ENCODE results near the gene PPM1H.

The PPM1H gene

DNA sequence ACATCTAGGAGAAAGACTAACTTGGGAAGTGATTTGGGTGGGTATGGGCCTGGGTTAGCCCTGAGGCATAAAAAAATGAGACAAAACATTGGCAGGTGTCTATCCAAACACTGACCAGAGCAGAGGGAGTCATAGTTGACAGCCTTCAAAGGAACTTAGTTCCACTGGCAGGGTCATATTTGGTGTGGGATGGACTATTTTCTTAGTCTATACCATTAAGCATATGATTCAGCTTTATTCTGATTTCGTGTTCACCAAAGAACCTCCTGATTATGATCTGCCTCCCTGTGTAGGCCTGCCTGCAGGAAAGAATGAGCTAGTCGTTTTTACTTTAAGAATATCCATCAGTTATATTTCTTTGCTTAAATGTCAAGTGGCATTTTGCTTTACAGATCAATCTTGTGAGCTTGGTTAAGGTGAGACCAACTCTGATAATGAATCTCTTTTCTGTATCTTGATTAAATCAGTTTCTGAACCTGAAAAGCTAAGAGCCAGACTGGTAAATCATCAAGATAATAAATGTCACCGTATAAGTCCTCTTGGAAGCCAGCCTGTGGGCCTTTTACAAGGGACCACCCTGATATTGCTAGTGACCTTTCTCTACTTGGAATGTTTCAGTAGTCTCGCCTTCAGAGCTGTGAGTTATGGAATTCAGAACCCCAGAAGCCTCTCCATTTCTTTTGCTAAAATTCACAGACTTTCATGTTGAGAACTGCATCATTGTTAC is 285.4 kb downstream of the PPM1H start:
- DNase-seq (ENCODE audit: low spot score in 2 of 2) (no peak), ATAC-seq (no peak)
- Mint-ChIP-seq H3K4me3 (no peak overlapping the region), H3K36me3 (no peaks in the 10 kb centered on the region), H3K27ac (no peak overlapping the region), H3K9me3 (no peaks in the 10 kb centered on the region), H3K4me1 (peaks cover 11% of the 10 kb centered on the region)

GRCh38 chr12:62647586-62647985 is 287.4 kb downstream of the PPM1H start:
- no peaks in the 10 kb centered on the region for H3K9me3 Mint-ChIP-seq
- no peaks in the 10 kb centered on the region for H3K36me3 Mint-ChIP-seq
- ATAC-seq (no peak), DNase-seq (ENCODE audit: low spot score in 2 of 2) (no peak)
- no peak overlapping the region for H3K4me3 Mint-ChIP-seq
- peaks cover 5% of the 10 kb centered on the region for H3K4me1 Mint-ChIP-seq
- H3K27ac Mint-ChIP-seq, result peak overlapping the region; percentile 6

GRCh38 chr12:62646566-62646965 is 288.4 kb downstream of the PPM1H start:
- H3K27ac Mint-ChIP-seq, result no peak overlapping the region
- peaks cover 12% of the 10 kb centered on the region for H3K4me1 Mint-ChIP-seq
- ATAC-seq (no peak), DNase-seq (ENCODE audit: low spot score in 2 of 2) (no peak)
- H3K36me3 Mint-ChIP-seq, result no peaks in the 10 kb centered on the region
- H3K4me3 Mint-ChIP-seq, result no peak overlapping the region
- H3K9me3 Mint-ChIP-seq, result no peaks in the 10 kb centered on the region

DNA sequence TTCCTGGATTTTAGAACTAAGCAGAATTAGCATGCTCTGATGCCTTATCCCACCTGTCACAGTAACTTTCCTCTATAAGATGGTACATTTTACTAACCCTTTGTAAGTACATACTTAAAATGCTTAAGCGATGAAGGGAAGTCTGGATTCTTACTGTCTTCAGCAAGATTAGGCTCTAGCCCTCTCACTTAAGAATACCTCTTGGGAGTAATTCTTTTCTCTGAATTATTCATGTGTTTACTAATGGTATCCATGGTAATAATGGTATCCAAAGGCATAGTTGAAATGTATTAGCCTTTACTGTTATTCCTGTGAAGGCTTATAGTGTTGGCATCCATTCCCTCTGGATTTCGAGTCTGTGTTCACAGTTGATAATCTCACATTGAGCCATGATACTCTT is 291.5 kb downstream of the PPM1H start:
- ATAC-seq (no peak), DNase-seq (ENCODE audit: low spot score in 2 of 2) (no peak)
- Mint-ChIP-seq H3K36me3 (no peaks in the 10 kb centered on the region), H3K4me3 (no peak overlapping the region), H3K4me1 (peaks cover 25% of the 10 kb centered on the region), H3K9me3 (no peaks in the 10 kb centered on the region), H3K27ac (no peak overlapping the region)

DNA sequence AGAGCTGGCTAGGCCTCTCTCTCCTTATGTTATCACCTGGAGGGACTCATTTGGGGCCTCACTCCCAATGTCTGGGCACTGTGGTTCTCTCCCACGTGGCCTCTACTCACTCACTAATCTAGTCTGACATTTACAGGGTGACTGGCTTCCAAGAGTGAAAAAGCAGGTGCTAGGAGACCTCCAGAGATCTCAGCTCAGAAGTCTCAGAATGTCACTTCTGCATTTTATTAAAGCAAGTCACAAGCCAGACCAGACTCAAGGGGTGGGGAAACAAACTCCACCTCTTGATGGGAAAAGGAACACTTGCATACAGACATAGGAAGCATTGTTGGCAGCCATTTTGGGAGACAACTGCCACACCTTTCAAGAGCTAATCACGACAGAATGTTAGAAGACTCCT is 292.5 kb downstream of the PPM1H start:
- ATAC-seq (no peak), DNase-seq (ENCODE audit: low spot score in 2 of 2) (no peak)
- Mint-ChIP-seq H3K27ac (no peak overlapping the region), H3K9me3 (no peaks in the 10 kb centered on the region), H3K36me3 (no peaks in the 10 kb centered on the region), H3K4me3 (no peak overlapping the region), H3K4me1 (peaks cover 22% of the 10 kb centered on the region)

DNA sequence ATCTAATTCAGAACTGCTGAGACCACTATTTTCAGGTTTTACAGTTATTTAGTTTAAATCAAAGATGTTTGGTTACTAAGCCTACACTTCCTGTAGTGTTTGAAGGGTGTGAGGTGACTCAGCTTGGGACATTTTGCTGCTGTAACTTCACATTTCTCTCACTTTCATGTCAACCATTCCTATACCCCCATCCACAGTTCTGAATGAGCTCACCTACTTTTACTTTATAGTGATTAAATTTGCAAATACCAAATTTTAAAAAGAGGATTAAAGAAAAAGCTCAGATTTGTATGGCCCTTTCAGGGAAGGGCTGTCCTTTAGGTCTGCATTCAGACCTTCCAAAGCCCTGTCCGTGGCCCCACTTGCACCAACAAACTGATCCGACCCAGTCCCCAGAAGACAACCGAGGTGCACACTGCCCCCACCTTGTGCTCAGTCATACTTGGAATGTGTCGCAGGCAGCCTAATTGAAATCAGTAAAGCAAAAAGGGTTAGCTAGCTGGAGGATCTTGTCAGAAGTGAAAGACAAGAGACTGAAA is 294.0 kb downstream of the PPM1H start:
- DNase-seq (ENCODE audit: low spot score in 2 of 2) (peak; percentile 14 to 77), ATAC-seq (peak; percentile 99)
- Mint-ChIP-seq H3K9me3 (no peaks in the 10 kb centered on the region), H3K36me3 (no peaks in the 10 kb centered on the region), H3K4me3 (peak overlapping the region; percentile 56), H3K27ac (peak overlapping the region; percentile 50), H3K4me1 (peaks cover 20% of the 10 kb centered on the region)

GRCh38 chr12:62637679-62638078 is 297.3 kb downstream of the PPM1H start:
- H3K4me1 Mint-ChIP-seq, result peaks cover 20% of the 10 kb centered on the region
- ATAC-seq (no peak), DNase-seq (ENCODE audit: low spot score in 2 of 2) (no peak)
- H3K9me3 Mint-ChIP-seq, result no peaks in the 10 kb centered on the region
- H3K27ac Mint-ChIP-seq, result no peak overlapping the region
- H3K4me3 Mint-ChIP-seq, result no peak overlapping the region
- H3K36me3 Mint-ChIP-seq, result no peaks in the 10 kb centered on the region

- Mint-ChIP-seq H3K4me1 (peaks cover 13% of the 10 kb centered on the region), H3K36me3 (no peaks in the 10 kb centered on the region), H3K9me3 (no peaks in the 10 kb centered on the region), H3K4me3 (no peak overlapping the region), H3K27ac (no peak overlapping the region)
- no peak for DNase-seq (ENCODE audit: low spot score in 2 of 2)
- ATAC-seq, result no peak
Observed at GRCh38 chr12:62635649-62636048, 299.3 kb downstream of the PPM1H start.

- peak overlapping the region; percentile 71 for H3K4me3 Mint-ChIP-seq
- H3K4me1 Mint-ChIP-seq, result peaks cover 9% of the 10 kb centered on the region
- ATAC-seq, result peak; percentile 45
- DNase-seq (ENCODE audit: low spot score in 2 of 2), result no peak
- no peak overlapping the region for H3K27ac Mint-ChIP-seq
- no peaks in the 10 kb centered on the region for H3K9me3 Mint-ChIP-seq
- H3K36me3 Mint-ChIP-seq, result no peaks in the 10 kb centered on the region
Observed at GRCh38 chr12:62632411-62632918, 302.5 kb downstream of the PPM1H start.

GRCh38 chr12:62631471-62632410 is 303.2 kb downstream of the PPM1H start:
- Mint-ChIP-seq H3K36me3 (no peaks in the 10 kb centered on the region), H3K27ac (no peak overlapping the region), H3K9me3 (no peaks in the 10 kb centered on the region), H3K4me3 (peak overlapping the region; percentile 71), H3K4me1 (peaks cover 9% of the 10 kb centered on the region)
- ATAC-seq, result peak; percentile 52
- DNase-seq (ENCODE audit: low spot score in 2 of 2), result peak in 1 of 2 donors; percentile 14

GRCh38 chr12:62629971-62630739 is 304.8 kb downstream of the PPM1H start:
- H3K9me3 Mint-ChIP-seq, result no peaks in the 10 kb centered on the region
- no peak overlapping the region for H3K27ac Mint-ChIP-seq
- H3K36me3 Mint-ChIP-seq, result no peaks in the 10 kb centered on the region
- peaks cover 9% of the 10 kb centered on the region for H3K4me1 Mint-ChIP-seq
- ATAC-seq (no peak), DNase-seq (ENCODE audit: low spot score in 2 of 2) (no peak)
- H3K4me3 Mint-ChIP-seq, result no peak overlapping the region

DNA sequence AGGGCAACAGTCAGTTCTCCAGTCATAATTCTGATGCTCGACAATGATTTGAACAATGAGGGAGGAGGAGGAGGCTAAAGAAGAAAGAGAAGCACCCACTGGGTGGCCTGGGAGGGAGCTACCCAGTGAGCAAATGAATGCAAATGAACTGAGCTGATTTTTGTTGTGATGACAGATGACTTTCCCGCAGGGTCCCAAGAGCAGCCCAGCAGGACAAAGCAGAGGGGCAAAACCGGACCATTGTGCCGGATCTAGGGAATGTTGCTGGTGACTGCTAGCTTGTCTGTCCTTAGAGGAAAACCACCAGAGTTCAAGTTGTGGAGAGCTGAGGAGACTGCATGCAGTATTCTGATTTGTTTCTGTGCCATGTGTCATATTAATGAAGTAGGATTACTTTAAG is 305.5 kb downstream of the PPM1H start:
- DNase-seq (ENCODE audit: low spot score in 2 of 2), result no peak
- H3K9me3 Mint-ChIP-seq, result no peaks in the 10 kb centered on the region
- peaks cover 9% of the 10 kb centered on the region for H3K4me1 Mint-ChIP-seq
- no peak for ATAC-seq
- no peak overlapping the region for H3K27ac Mint-ChIP-seq
- no peak overlapping the region for H3K4me3 Mint-ChIP-seq
- no peaks in the 10 kb centered on the region for H3K36me3 Mint-ChIP-seq

- ATAC-seq, result no peak
- H3K4me1 Mint-ChIP-seq, result peaks cover 8% of the 10 kb centered on the region
- no peak for DNase-seq (ENCODE audit: low spot score in 2 of 2)
- H3K4me3 Mint-ChIP-seq, result no peak overlapping the region
- H3K36me3 Mint-ChIP-seq, result no peaks in the 10 kb centered on the region
- H3K9me3 Mint-ChIP-seq, result no peaks in the 10 kb centered on the region
- H3K27ac Mint-ChIP-seq, result no peak overlapping the region
Observed at GRCh38 chr12:62627181-62627580, 307.8 kb downstream of the PPM1H start.

- Mint-ChIP-seq H3K4me3 (no peak overlapping the region), H3K27ac (no peak overlapping the region)
- no peak for DNase-seq (ENCODE audit: low spot score in 2 of 2)
Observed at GRCh38 chr12:62625228-62625627, 309.7 kb downstream of the PPM1H start.

GRCh38 chr12:62622177-62622576 is 312.8 kb downstream of the PPM1H start:
- no peaks in the 10 kb centered on the region for H3K36me3 Mint-ChIP-seq
- no peak overlapping the region for H3K4me3 Mint-ChIP-seq
- no peak for ATAC-seq
- no peak for DNase-seq (ENCODE audit: low spot score in 2 of 2)
- H3K4me1 Mint-ChIP-seq, result no peaks in the 10 kb centered on the region
- H3K9me3 Mint-ChIP-seq, result no peaks in the 10 kb centered on the region
- no peak overlapping the region for H3K27ac Mint-ChIP-seq

More at GRCh38 chr12:62625228-62625627, 309.7 kb downstream of the PPM1H start:
- no peak for ATAC-seq
- H3K9me3 Mint-ChIP-seq, result no peaks in the 10 kb centered on the region
- no peaks in the 10 kb centered on the region for H3K4me1 Mint-ChIP-seq
- no peaks in the 10 kb centered on the region for H3K36me3 Mint-ChIP-seq

Data from stimulated activated effector memory CD8-positive, alpha-beta T cell treated with anti-CD3 and anti-CD28 coated beads, Interleukin-12 subunit alpha, Interleukin-12 subunit beta, amount 100 ng/mL, for 72 hours (primary cell).